Fibroblast of lung (primary cell): Measurements from ENCODE around the gene PCDHB1. TPM values are rescaled to one million over a fixed set of nuclear protein-coding genes. Genes with fewer than 3 reads are reported as not detected.

Source experiments
- DNase-seq, 2 donors: peaks; one replicate each; pipeline versions ENCODE4 v3.0.0 to v3.0.0-alpha.2; 2010; ENCODE audit warnings: low read depth in 2 of 2
- H2AFZ ChIP-seq: 2 replicates; pipeline ENCODE4 v1.5.1; 2012; ENCODE audit warnings: low read length, control low read depth, inconsistent platforms
- H3K27ac ChIP-seq: 2 replicates; pipeline ENCODE4 v1.5.1; 2011; ENCODE audit warnings: low read length, control low read depth; ENCODE audit not compliant: insufficient read depth
- H3K27me3 ChIP-seq: 2 replicates; pipeline ENCODE4 v1.5.1; 2011; ENCODE audit warnings: mild to moderate bottlenecking, low read length; ENCODE audit not compliant: control insufficient read depth, insufficient read depth
- H3K36me3 ChIP-seq: 2 replicates; pipeline ENCODE4 v1.5.1; 2011; ENCODE audit warnings: low read length; ENCODE audit not compliant: control insufficient read depth, insufficient read depth
- H3K4me1 ChIP-seq: 2 replicates; pipeline ENCODE4 v1.5.1; 2011; ENCODE audit warnings: low read length; ENCODE audit not compliant: control insufficient read depth, insufficient read depth; ENCODE audit errors: extremely low read depth
- H3K4me2 ChIP-seq: 2 replicates; pipeline ENCODE4 v1.5.1; 2011; ENCODE audit warnings: low read length, control low read depth; ENCODE audit not compliant: insufficient read depth; ENCODE audit errors: extremely low read depth
- H3K4me3 ChIP-seq, 4 experiments: fragments of 200-600 bp in 1 of 4; sonication (generic) in 1 of 4; replicated peaks in 1 of 4; 2 replicates each; pipeline ENCODE4 v1.5.1; 2011 to 2016; ENCODE audit warnings: low read length in 4 of 4, low read depth in 3 of 4, mild to moderate bottlenecking in 3 of 4, control low read depth in 2 of 4, inconsistent platforms in 1 of 4, mixed read lengths in 1 of 4; ENCODE audit not compliant: insufficient read depth in 1 of 4; ENCODE audit errors: control extremely low read depth in 1 of 4
- H3K79me2 ChIP-seq: 2 replicates; pipeline ENCODE4 v1.5.1; 2012; ENCODE audit warnings: mild to moderate bottlenecking, low read length, inconsistent platforms; ENCODE audit not compliant: control insufficient read depth, insufficient read depth
- H3K9ac ChIP-seq: 2 replicates; pipeline ENCODE4 v1.5.1; 2011; ENCODE audit warnings: mild to moderate bottlenecking, low read length, control low read depth; ENCODE audit not compliant: insufficient read depth
- H3K9me3 ChIP-seq: 2 replicates; pipeline ENCODE4 v1.5.1; 2012; ENCODE audit warnings: low read depth, low read length; ENCODE audit not compliant: control insufficient read depth, insufficient read depth
- H4K20me1 ChIP-seq: 2 replicates; pipeline ENCODE4 v1.5.1; 2011; ENCODE audit warnings: low read length; ENCODE audit not compliant: control insufficient read depth, insufficient read depth; ENCODE audit errors: extremely low read depth
- CTCF ChIP-seq, 2 donors: IDR thresholded peaks in 1 of 2; conservative IDR thresholded peaks in 1 of 2; 1 replicate in 1 of 2; 2 replicates in 1 of 2; pipeline ENCODE4 v1.5.1; 2011 to 2012; ENCODE audit warnings: low read length in 2 of 2, control low read depth in 1 of 2, inconsistent platforms in 1 of 2, low read depth in 1 of 2, mild to moderate bottlenecking in 1 of 2
- EZH2 ChIP-seq: IDR thresholded peaks from 2 replicates; pipeline ENCODE4 v1.5.1; 2012; ENCODE audit warnings: low read length, control low read depth, mild to moderate bottlenecking; ENCODE audit errors: missing control alignments
- polyA plus RNA-seq, 2 donors: library from polyadenylated mRNA; depleted of rRNA in 1 of 2; stranded (reverse) in 1 of 2; unstranded in 1 of 2; fragments of >200 nt; gene quantifications; 2 replicates each; pipeline ENCODE4 v1.2.1, GENCODE V29; 2011 to 2012; ENCODE audit warnings: missing spikeins in 1 of 2
- total RNA-seq: library from RNA; depleted of rRNA; stranded (reverse); fragments of >200 nt; gene quantifications from 2 replicates; pipeline ENCODE4 v1.2.1, GENCODE V29; 2014

The PCDHB1 gene
- total and polyA plus RNA-seq, 2 donors (not counting 1 experiment from before 2014, with no cell fraction given) = not detected

- H3K9me3 ChIP-seq = no peaks in the 10 kb centered on the region
- no peak overlapping the region for H3K4me2 ChIP-seq
- H3K9ac ChIP-seq = no peak overlapping the region
- H3K27me3 ChIP-seq = no peaks in the 10 kb centered on the region
- no peaks in the 10 kb centered on the region for H3K36me3 ChIP-seq
- no peak for TF ChIP-seq EZH2
- TF ChIP-seq CTCF (conservative IDR thresholded peaks at IDR 0.05 in 1 of 2, IDR thresholded peaks at IDR 0.05 in 1 of 2; ENCODE audit: low read depth in 1 of 2, low read length in 2 of 2) = no peak
- no peak overlapping the region for H3K27ac ChIP-seq
- no peaks in the 10 kb centered on the region for H3K79me2 ChIP-seq
- H3K4me1 ChIP-seq = peaks cover 2% of the 10 kb centered on the region
- H4K20me1 ChIP-seq = no peaks in the 10 kb centered on the region
- DNase-seq = no peak
- H2AFZ ChIP-seq = no peak overlapping the region
- no peak overlapping the region for H3K4me3 ChIP-seq
These were observed 47.2 kb upstream of the PCDHB1 start for GRCh38 chr5:141003791-141004611.

GRCh38 chr5:141007791-141008190 is 43.4 kb upstream of the PCDHB1 start:
- Histone ChIP-seq H2AFZ (no peak overlapping the region), H4K20me1 (no peaks in the 10 kb centered on the region), H3K27ac (no peak overlapping the region), H3K4me2 (no peak overlapping the region), H3K4me1 (no peaks in the 10 kb centered on the region), H3K9me3 (no peaks in the 10 kb centered on the region), H3K9ac (no peak overlapping the region), H3K27me3 (no peaks in the 10 kb centered on the region), H3K79me2 (no peaks in the 10 kb centered on the region), H3K36me3 (no peaks in the 10 kb centered on the region), H3K4me3 (no peak overlapping the region)
- no peak for DNase-seq
- no peak for TF ChIP-seq EZH2
- TF ChIP-seq CTCF (conservative IDR thresholded peaks at IDR 0.05 in 1 of 2, IDR thresholded peaks at IDR 0.05 in 1 of 2; ENCODE audit: low read depth in 1 of 2, low read length in 2 of 2) = no peak

GRCh38 chr5:141010047-141010793 is 41.0 kb upstream of the PCDHB1 start:
- no peaks in the 10 kb centered on the region for H3K27me3 ChIP-seq
- no peak overlapping the region for H3K9ac ChIP-seq
- H3K27ac ChIP-seq = no peak overlapping the region
- H3K36me3 ChIP-seq = no peaks in the 10 kb centered on the region
- H3K79me2 ChIP-seq = no peaks in the 10 kb centered on the region
- DNase-seq = no peak
- no peaks in the 10 kb centered on the region for H4K20me1 ChIP-seq
- no peak overlapping the region for H3K4me3 ChIP-seq
- H3K4me2 ChIP-seq = no peak overlapping the region
- TF ChIP-seq CTCF (conservative IDR thresholded peaks at IDR 0.05 in 1 of 2, IDR thresholded peaks at IDR 0.05 in 1 of 2; ENCODE audit: low read depth in 1 of 2, low read length in 2 of 2) (no peak), EZH2 (no peak)
- no peaks in the 10 kb centered on the region for H3K4me1 ChIP-seq
- no peaks in the 10 kb centered on the region for H3K9me3 ChIP-seq
- H2AFZ ChIP-seq = no peak overlapping the region
